GM13976 (cell line): Measurements from ENCODE around the gene MAN1C1.

Experiments used
- DNase-seq: peaks from one replicate; pipeline ENCODE4 v3.0.0; 2012; ENCODE audit warnings: low spot score
- in situ Hi-C: fragments of 300-500 bp; cut with MboI; formaldehyde crosslinking; loops from one replicate; pipeline ENCODE4 v1.12.0; 2022; ENCODE audit warnings: low sequenced_read_pairs, mixed read lengths, inconsistent platforms; ENCODE audit not compliant: unreplicated experiment
- TF ChIP-seq, protein P1 (sequence below): IDR thresholded peaks from 2 replicates; pipeline ENCODE4 v1.5.1; 2012; ENCODE audit warnings: borderline replicate concordance, mild to moderate bottlenecking; ENCODE audit not compliant: insufficient read depth; ENCODE audit errors: extremely low read depth, missing control alignments, control extremely low read depth

Gene MAN1C1

DNA sequence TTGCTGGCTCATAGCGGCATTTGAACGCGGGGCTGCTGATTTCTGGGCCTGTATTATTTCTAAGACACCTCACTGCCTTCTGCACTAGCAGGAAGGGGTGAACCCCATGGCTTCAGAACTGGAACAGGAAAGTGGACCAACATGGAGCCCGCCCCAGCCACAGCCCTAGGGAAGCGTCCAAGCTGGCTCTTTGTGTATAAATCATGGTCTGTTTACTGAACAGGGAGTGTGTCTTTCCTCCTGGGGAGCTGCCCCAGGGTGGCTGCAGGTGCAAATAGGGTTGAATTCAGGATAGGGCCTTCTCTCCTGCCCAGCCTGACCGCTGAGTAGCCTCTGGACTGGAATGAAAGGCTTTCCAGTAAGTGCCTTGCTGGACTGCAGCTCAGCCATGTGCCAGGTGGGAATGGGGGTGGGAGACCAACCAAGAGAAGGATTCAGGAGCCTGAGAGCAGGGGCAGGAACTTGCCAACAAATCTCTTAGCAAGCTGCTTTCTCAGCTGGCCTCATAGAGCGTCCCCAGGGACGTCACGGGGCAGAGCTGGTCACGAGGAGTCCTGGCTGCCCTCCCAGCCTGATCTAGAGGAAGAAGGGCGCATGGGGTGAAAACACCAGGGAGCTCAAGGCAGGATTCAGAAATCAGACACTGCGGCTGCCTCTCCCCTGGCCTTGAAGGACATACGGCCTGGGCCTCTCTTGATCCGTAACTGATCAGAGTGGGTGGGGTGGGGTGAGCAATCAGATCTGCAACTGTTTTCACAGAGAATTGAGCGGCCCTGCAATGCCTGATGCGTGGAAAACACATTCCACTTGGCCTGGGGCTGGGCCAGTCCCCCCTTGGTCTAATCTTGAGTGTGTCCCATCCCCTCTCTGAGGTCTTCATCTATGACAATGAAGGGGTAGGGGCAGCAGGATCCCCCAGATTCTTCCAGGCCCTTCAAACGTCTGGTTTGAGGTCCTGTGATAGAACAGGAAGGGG is 126.9 kb downstream of the MAN1C1 start:
- DNase-seq: no peak
- TF ChIP-seq, protein P1, sequence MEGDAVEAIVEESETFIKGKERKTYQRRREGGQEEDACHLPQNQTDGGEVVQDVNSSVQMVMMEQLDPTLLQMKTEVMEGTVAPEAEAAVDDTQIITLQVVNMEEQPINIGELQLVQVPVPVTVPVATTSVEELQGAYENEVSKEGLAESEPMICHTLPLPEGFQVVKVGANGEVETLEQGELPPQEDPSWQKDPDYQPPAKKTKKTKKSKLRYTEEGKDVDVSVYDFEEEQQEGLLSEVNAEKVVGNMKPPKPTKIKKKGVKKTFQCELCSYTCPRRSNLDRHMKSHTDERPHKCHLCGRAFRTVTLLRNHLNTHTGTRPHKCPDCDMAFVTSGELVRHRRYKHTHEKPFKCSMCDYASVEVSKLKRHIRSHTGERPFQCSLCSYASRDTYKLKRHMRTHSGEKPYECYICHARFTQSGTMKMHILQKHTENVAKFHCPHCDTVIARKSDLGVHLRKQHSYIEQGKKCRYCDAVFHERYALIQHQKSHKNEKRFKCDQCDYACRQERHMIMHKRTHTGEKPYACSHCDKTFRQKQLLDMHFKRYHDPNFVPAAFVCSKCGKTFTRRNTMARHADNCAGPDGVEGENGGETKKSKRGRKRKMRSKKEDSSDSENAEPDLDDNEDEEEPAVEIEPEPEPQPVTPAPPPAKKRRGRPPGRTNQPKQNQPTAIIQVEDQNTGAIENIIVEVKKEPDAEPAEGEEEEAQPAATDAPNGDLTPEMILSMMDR: no peak
- in situ Hi-C loops: no loop called here

DNA sequence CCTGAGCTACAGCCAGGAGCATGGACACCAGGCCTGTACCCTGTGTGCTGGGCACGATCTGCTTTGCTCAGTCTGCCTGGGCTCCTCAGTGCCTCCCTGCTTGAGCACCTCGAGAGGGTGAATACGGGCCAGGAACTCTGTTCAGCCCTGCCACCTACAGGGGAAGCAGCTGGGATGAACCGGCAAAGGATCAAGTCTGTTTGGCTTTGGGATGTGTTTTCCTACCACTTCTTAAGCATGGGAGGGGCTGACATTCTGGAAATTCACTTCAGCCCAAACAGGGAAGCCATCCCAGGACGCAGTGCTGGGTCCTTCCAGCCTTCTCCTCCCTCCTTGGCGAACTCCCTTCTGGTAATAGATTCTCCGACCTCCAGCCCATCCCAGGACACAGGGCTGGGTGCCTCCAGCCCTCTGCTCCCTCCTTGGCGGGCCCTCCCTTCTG is 127.6 kb downstream of the MAN1C1 start:
- in situ Hi-C loops: no loop called here
- TF ChIP-seq, protein P1: no peak
- no peak for DNase-seq

DNA sequence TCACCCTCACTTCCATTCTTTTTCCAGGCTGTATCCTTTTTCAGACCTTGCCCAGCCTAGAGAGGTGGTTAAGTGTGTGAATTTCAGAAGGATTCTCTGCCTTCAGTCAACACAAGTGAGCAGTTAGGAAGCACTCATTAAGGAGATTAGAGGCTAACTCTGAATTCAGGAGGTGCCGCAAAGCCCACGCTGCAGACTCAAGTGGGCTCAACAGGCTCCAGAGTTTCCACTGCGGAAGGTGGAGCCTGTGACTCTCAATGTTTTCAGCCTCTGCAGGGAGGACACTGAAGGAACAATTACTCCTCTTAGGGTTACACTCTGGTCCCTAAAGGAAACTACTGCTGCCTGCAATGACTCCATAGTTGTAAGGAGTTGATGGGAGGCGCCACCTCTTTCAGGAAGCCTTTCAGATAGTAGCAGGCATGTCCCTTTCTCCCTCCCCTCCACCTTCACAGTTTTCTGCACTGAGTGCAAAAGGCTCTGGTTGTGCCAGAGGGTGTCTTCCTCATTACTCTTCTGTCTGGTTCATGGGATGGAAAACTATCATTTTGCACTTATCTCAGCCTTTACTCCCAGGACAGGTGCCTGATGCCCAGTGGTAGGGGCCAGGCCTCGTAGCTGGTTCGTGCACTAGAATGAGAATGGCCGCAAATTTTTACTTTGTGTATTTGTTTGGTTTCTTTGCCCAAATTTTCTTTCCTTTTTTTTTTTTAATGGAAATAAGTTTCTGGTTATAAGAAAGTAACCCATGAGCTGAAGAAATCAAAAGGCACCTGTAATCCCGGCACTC is 128.2 kb downstream of the MAN1C1 start:
- DNase-seq: no peak
- in situ Hi-C loops: no loop called here
- TF ChIP-seq, protein P1: no peak

DNA sequence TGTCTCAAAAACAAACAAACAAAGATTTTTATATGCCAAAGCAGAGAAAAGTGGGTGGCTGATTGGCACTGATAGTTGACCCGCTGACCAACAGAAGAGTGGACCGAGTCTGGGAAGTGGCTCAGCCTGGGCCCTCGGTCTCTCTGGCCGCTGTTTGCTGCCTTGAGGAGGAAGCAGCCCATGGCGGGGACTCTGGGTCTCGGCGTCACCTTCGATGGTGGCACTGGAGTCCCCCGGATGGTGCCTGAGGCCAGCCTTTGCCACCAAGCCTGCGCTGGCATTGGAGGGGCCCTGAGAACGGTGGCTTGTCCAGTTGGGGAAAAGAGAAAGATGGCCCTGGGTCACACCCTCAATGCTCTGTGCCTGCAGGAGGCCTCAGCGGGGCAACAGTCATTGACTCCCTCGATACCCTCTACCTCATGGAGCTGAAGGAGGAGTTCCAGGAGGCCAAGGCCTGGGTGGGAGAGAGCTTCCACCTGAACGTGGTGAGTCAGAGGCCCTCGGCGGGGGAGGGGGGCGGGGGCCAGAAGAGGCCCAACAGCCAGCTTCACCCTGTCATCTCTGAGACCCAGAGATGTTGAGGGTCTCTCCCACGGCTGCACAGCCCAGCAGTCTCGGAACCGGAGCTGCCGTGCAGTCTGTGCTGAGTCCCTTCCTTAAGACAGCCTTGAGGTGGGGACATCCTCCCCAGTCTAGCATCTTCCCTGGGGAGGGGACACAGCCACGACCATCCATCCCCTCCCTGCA is 129.9 kb downstream of the MAN1C1 start:
- DNase-seq: no peak
- TF ChIP-seq, protein P1: no peak
- in situ Hi-C loops: no loop called here

DNA sequence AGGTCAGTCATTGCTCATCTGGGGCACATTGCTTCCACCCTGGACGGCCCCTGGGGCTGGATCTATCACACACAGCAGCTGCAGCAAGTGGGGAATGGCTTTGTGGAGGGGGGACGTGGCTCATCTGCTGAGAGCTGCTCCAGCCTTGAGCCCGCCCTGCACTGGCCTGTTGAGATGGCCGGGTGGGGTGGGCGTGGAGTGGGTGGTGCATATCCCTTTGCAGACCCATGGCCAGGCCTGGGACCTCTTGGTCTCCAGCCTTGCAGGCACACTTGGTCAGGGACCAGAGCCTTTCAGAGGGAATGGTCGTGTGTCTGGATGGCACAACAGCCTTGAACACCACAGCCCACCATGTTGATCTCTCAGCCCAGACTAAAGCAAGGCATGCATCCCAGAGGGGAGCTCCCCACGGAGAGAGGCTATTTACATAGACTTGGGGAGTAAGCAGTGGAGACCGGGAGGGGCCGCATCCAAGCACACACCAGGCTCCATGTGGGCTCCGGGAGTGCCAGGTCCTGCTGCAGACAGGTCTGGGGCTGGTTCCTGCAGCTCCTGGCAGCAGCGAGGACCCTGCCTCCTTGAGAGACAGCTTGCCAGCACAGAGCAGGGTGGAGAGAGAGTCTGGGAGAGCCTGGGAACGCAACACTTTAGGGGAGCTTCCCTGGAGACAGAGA is 130.6 kb downstream of the MAN1C1 start:
- no peak for DNase-seq
- TF ChIP-seq, protein P1: no peak
- in situ Hi-C loops: no loop called here
